PFSK-1 (cell line): ENCODE data around the gene TENM3.

Source experiments
- FOXP2 ChIP-seq: optimal IDR thresholded peaks from 2 replicates; pipeline ENCODE3; 2011; ENCODE audit warnings: borderline replicate concordance, control low read depth, inconsistent platforms; ENCODE audit not compliant: insufficient read depth; ENCODE audit errors: extremely low read length, extremely low read depth
- POLR2AphosphoS5 ChIP-seq: IDR thresholded peaks from 2 replicates; pipeline ENCODE4 v1.6.1; 2012; ENCODE audit warnings: low read depth, mild to moderate bottlenecking, control low read depth, low read length, moderate library complexity
- SIN3A ChIP-seq: IDR thresholded peaks from 2 replicates; pipeline ENCODE4 v1.6.1; 2012; ENCODE audit warnings: mild to moderate bottlenecking, low read length, moderate library complexity, borderline replicate concordance; ENCODE audit not compliant: insufficient read depth

DNA sequence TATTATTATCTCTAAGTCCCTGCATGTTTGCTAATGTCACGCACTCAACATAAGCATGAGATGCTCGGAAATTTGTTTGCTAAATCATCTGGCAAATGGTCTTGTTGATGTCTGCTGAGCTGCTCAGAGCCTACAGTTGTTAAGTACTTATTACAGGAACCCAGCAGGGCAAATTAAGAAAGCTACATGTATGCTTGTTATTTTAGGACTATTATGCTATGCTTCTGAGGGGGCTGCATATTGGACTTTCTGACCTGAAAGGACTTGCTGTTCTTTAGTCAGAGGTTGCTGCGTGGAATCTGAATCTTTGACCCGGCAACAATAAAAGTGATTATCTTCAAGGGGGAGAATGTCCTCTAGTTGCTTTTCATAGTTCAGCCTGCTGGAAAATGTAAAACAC lies 36.3 kb upstream of the TENM3 start:
- TF ChIP-seq SIN3A (no peak), FOXP2 (no peak), POLR2AphosphoS5 (no peak)
